Retinal pigment epithelial cell (primary cell): ENCODE results near the gene WDFY3.

Experiments
- DNase-seq: peaks from one replicate; pipeline ENCODE4 v3.0.0-alpha.2; 2010; ENCODE audit warnings: low read depth
- H3K4me3 ChIP-seq: 2 replicates; pipeline ENCODE4 v1.5.1; 2011; ENCODE audit warnings: mild to moderate bottlenecking, low read length, control low read depth, moderate library complexity
- TF ChIP-seq, protein P1 (sequence below): conservative IDR thresholded peaks from 2 replicates; pipeline ENCODE4 v1.5.1; 2011; ENCODE audit warnings: low read depth, low read length, control low read depth, inconsistent platforms

The WDFY3 gene

DNA sequence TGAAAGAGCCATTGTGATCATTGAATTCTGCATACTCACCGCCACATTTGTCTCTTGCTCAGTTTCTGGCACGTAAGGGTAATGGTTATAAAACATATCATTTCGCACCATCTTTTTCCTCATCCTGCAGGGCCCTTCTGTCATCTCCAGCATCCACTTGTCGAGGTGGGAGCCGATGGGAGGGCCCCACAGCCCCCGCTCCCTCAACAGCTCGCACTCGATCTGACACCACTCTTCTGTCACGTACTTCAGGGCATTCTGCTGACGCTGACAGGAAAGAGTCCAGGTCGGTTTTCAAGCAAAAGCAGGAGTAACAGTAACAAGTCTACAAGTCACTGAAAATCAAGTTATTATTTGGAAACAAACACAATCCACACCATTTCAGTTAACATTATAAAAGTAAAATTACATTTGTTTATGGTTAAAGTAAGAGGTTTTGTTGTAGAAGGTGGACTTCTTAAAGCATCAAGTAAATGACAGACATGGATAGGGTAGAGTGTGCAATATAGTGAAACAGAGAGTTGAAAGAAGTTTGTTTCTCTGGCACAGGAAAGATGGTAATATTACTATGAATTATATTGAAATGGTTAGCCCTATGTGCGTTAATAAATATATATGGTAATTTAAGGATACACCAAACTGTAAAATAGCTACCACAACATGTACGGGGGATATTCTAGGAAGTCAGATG, 233.0 kb downstream of the WDFY3 start:
- H3K4me3 ChIP-seq, result no peak overlapping the region
- TF ChIP-seq, protein P1, sequence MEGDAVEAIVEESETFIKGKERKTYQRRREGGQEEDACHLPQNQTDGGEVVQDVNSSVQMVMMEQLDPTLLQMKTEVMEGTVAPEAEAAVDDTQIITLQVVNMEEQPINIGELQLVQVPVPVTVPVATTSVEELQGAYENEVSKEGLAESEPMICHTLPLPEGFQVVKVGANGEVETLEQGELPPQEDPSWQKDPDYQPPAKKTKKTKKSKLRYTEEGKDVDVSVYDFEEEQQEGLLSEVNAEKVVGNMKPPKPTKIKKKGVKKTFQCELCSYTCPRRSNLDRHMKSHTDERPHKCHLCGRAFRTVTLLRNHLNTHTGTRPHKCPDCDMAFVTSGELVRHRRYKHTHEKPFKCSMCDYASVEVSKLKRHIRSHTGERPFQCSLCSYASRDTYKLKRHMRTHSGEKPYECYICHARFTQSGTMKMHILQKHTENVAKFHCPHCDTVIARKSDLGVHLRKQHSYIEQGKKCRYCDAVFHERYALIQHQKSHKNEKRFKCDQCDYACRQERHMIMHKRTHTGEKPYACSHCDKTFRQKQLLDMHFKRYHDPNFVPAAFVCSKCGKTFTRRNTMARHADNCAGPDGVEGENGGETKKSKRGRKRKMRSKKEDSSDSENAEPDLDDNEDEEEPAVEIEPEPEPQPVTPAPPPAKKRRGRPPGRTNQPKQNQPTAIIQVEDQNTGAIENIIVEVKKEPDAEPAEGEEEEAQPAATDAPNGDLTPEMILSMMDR, result no peak
- no peak for DNase-seq

DNA sequence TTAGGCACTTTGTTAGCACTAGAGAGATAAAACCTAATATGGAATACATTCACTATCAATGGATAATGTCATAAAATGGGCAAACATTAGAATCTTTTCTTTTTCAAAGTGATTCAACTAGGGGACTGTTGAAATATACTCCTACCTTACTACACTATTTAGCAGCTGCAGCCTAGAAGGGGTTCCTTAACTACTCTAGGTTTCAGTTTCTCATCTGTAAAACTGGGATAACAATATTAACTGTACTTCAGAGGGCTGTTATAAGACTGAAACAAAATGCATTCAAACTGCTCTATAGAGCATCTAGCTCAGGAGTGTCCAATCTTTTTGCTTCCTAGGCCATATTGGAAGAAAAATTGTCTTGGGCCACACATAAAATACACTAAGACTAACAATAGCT, 236.1 kb downstream of the WDFY3 start:
- TF ChIP-seq, protein P1, result no peak
- no peak for DNase-seq
- H3K4me3 ChIP-seq, result no peak overlapping the region

DNA sequence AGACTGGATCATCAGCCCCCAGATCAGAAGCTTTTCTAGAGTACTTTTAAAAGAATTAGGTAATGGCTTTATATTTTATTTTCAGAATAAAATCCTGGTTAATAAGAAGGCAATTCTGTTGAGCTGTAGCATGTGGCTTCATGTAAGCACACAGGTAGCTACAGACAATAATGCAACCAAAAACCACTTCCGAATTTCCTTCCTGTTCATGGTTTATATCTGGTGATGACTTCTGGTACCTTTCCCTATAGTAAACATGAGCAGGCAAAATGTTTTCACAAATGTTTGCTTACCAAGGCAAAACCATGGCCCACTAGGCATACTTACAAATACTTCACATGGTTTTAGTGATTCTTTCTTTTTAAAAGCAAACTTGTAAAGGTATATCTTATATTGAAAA, 239.0 kb downstream of the WDFY3 start:
- no peak overlapping the region for H3K4me3 ChIP-seq
- no peak for DNase-seq
- TF ChIP-seq, protein P1, result no peak

DNA sequence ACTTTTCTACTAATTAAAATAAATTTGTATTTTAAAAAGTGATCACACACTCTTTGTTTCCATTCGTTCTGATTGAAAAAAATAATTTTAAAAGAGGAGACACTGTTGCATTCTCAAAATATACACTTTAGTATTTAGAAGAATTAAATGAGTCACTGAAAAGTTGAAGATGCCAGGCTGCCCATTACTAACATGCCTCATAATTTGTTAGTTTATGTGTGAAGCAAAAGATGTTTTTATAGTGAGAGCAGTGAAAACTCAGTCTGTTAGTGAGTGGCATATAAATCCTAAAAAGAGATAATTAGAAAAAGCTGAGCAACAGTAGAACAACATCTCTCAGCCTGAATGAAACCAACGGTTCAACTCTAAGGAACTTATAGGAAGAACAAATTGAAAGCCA, 240.1 kb downstream of the WDFY3 start:
- H3K4me3 ChIP-seq, result no peak overlapping the region
- no peak for DNase-seq
- TF ChIP-seq, protein P1, result no peak

DNA sequence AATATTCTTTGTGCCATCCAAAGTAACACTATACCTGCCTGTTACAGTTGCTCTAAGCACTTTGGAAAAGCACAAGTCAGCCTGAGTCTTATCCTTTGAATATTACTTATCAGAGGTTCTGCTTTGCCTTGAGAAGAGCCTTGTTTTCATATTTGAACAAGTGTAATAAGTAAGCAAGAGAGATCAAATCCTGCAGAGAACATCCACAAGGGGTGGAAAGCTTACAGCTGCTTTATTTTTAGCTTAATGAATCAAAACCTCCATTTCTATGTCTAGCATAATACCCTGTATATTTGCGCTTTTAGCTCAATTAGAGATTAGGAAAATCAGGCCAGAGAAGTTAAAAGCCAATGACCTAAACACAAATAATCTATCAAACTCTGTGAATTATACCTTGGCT, 243.8 kb downstream of the WDFY3 start:
- DNase-seq, result no peak
- TF ChIP-seq, protein P1, result no peak

DNA sequence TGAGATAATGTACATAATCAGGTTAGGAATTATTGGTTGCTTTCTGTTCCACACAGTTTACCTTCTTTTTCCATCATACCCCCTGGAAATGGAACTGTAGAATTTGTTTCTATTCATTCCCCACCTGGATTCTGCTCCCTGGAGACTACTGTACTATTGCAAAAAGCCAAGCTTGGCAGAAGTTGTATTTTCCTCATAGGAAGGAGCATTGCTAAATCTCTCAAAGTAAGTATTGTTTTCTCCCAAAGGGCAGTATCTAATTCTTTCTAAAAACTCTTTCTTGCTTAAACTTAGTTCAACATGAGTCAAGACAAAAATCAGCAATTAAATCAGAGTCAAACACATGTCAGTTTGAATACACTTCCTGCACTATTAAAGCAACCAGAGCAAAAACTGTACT, 247.4 kb downstream of the WDFY3 start:
- TF ChIP-seq, protein P1, result no peak
- no peak overlapping the region for H3K4me3 ChIP-seq
- no peak for DNase-seq

More for the DNA sequence above, 243.8 kb downstream of the WDFY3 start:
- H3K4me3 ChIP-seq, result no peak overlapping the region

DNA sequence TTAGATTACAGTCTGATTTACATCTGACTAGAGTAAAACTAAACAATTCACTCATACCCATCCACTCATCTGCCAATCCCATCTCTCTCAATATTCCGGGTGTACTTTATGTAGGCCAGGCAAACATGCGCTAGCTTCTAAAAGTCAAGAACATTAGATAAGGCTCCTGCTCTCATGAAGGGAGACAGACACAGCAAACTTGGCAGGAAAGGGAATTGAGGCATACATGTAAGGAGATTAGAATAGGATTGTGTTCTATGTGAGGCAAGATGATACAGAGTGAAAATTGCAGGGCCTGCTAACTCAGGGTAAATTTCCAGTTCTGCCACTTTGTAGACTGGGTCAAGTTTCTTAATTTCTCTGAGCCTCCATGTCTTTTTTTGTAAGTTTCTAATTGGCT, 247.8 kb downstream of the WDFY3 start:
- no peak for DNase-seq

More for the DNA sequence above, 247.8 kb downstream of the WDFY3 start:
- no peak overlapping the region for H3K4me3 ChIP-seq
- TF ChIP-seq, protein P1, result no peak
